ENCODE measurements around the gene NUDT16. TPM values are rescaled to one million over a fixed set of nuclear protein-coding genes. Genes with fewer than 3 reads are reported as not detected.
"Not testable (repeated sequence)": the region's sequence is repeated elsewhere in the genome, so short reads cannot be mapped to it uniquely, and the experiment has no call there.

Gene NUDT16
- total RNA-seq = 1 to 10 TPM; 7.6 to 8.4 TPM

DNA sequence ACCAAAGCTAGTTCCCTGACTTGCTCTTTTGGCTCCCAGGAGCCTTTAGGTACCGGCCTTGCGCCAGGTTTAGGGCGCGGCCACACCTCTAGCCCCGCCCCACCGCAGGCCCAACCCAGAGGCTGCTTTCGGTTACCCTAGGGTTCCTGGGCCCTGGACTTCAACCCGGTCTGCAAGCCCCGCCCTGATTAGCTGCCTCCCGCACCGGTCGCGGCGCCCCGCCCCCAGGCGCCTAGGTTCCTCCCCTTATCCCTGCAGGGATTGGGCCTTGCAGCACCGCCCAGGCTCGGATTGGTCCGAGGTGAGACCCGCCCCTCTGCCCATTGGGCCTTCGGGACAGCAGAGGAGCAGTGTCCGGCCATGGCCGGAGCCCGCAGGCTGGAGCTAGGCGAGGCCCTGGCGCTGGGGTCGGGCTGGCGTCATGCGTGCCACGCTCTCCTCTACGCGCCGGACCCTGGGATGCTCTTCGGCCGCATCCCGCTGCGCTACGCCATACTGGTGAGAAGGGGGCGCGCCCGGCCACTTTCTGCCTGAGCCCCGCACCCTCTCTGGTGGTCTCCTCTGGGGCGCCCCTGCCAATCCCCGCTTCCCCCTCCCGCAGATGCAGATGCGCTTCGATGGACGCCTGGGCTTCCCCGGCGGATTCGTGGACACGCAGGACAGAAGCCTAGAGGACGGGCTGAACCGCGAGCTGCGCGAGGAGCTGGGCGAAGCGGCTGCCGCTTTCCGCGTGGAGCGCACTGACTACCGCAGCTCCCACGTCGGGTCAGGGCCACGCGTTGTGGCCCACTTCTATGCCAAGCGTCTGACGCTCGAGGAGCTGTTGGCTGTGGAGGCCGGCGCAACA lies at the start of gene NUDT16:
NUDT16 (plus strand) TSS at position 330 of the 847 bp plus-strand sequence; CDS start at position 361, 31 bp downstream.
- ChIA-PET POLR2A (no interaction called here), CTCF (interaction anchor here (0.5 to 1.4 kb wide), 3 partner anchors 62 to 349 kb away, joined by 3 to 4 read pairs (median 3); no protein-coding TSS in a partner anchor)

- POLR2A ChIA-PET = no interaction called here
- CTCF ChIA-PET = no interaction called here
Measured at GRCh38 chr3:131338948-131339640, 42.5 kb upstream of the NUDT16 start.

DNA sequence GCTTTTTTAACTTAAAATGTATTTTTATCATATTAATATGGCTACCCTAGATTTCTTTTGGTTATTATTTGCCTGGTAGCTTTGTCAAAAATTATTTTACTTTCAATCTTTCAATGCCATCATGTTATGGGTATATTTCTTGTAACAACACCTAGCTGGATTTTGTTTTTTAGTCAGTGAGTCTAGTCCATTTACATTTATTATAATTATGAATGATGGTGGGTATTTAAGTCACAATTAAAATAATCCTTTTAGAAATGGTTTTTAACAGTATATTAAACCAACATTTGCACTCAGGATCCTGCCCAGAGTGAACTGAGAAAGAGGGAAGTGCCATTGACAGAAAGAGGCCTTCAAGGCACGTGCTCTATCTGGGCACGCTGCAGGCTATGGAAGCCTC lies 39.8 kb upstream of the NUDT16 start:
- ChIA-PET CTCF (no interaction called here), POLR2A (no interaction called here)

- ChIA-PET CTCF (no interaction called here), POLR2A (no interaction called here)
Measured at GRCh38 chr3:131348911-131349310, 32.7 kb upstream of the NUDT16 start.

GRCh38 chr3:131349454-131349853 lies 32.1 kb upstream of the NUDT16 start:
- ChIA-PET CTCF (no interaction called here), POLR2A (no interaction called here)

DNA sequence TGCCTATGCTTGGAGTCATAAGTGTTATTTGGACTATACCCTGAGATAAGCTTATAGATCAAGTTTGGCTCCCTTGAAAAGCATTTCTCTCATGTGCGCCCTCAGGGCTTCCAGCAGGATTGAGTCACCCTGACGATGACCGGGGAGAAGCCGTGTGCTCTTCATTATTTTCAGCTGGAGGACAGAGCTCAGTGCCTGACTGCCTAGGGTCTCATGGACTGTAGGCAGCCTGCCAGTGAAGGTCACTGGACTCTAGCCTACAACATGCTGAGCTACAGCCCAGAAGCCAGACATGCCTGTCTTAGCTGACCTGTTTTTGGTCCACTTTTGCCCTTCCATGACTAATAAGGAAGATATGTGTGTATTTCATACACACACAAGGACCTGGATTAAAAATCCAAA lies 31.6 kb upstream of the NUDT16 start:
- CTCF ChIA-PET = no interaction called here

DNA sequence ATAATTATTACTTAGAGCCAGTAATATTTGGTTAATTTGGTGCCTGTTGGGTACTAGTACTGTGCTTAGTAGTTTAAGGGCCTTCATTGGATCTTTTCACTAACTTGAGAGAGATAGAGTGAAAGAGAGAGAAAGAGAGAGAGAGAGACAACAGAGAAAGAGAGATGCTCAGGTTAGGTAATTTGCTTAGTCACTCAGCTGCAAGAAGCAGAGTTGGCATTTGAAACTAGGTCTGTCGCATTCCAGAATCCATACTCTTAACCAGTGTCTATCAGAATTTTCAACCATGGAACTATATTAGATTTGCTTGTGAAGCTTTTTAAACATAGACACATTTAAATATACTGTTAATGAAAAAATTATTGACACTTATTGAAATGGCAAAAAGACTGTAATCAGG lies 31.1 kb upstream of the NUDT16 start:
- ChIA-PET POLR2A (no interaction called here), CTCF (no interaction called here)

More for the DNA sequence above, 31.6 kb upstream of the NUDT16 start:
- POLR2A ChIA-PET = no interaction called here

GRCh38 chr3:131353016-131353877 lies 28.3 kb upstream of the NUDT16 start:
- ChIA-PET CTCF (no interaction called here), POLR2A (interaction anchor here (0.6 kb wide), 1 partner anchor 141 kb away, joined by 3 read pairs; no protein-coding TSS in a partner anchor)

DNA sequence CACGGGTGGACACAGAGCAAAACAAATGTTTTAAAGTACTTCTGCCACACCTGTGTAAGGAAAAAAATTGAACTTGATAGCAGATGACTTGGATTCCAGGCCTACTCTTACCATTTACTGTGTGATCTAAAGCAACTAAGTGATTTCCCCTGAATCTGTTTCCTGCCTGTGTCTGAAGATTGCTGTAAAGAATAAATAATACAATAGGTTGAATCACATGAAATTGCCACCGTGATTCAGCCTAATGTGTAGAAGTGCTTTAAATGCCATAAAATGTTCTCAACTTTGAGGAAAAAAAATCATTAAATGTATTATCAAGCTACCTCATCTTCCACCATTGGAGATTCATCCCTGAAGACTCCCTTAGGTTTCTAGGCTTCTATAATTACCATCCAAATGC lies 27.6 kb upstream of the NUDT16 start:
- ChIA-PET CTCF (no interaction called here), POLR2A (no interaction called here)

- ChIA-PET POLR2A (no interaction called here), CTCF (no interaction called here)
Measured at GRCh38 chr3:131356006-131356595, 25.5 kb upstream of the NUDT16 start.

DNA sequence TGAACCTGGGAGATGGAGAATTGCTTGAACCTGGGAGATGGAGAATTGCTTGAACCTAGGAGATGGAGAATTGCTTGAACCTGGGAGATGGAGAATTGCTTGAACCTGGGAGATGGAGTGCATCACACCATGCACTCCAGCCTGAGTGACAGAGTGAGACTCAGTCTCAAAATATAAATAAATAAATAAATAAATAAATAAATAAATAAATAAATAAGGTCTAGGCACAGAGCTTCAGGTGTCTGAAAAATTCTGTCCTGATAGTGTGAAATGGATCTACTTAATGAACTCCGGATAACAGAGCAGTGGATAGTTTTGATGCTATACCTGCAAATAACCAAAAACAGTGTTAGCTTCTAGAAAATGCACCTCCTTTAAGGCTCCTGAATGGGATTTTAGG lies 24.3 kb upstream of the NUDT16 start:
- ChIA-PET CTCF (no interaction called here), POLR2A (no interaction called here)

- ChIA-PET CTCF (no interaction called here), POLR2A (no interaction called here)
Measured at GRCh38 chr3:131360191-131360755, 21.3 kb upstream of the NUDT16 start.

GRCh38 chr3:131361066-131361463 lies 20.5 kb upstream of the NUDT16 start:
- POLR2A ChIA-PET, CTCF ChIA-PET: not testable (repeated sequence)

DNA sequence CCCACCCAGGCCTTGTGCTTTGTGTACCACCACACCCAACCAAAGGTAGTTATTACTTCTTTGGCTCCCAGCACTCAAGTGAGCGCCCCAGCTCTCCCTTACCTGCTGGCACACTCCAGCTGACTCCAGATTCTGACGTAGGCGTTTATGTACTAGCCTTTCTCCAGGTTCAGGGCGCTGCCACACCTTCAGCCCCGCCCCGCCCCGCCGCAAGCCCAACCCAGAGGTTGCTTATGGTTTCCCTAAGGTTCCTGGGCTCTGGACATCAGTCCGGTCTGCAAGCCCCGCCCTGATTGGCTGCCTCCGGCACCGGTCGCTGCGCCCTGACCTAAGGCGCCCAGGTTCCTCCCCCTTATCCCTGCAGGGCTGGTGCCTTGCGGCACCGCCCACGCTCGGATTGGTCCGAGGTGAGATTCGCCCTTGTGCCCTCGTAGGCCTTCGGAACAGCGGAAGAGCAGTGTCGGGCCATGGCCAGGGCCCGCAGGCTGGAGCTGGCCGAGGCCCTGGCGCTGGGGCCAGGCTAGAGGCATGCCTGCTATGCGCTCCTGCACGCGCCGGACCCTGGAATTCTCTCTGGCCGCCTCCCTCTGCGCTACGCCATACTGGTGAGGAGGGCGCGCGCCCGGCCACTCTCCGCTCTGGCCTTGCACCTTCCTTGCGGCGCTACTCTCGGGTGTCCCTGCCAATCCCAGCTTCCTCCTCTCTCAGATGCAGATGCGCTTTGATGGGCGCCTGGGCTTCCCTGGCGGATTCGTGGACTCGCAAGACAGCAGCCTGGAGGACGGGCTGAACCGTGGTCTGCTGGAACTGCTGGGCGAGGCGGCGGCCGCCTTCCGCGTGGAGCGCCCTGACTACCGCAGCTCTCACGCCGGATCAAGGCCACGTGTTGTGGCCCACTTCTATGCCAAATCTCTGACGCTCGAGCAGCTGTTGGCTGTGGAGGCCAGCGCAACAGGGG lies 19.8 kb upstream of the NUDT16 start:
- POLR2A ChIA-PET = no interaction called here

GRCh38 chr3:131363275-131363674 lies 18.3 kb upstream of the NUDT16 start:
- CTCF ChIA-PET = interaction anchor here (0.8 kb wide), 1 partner anchor 17 kb away, joined by 3 read pairs; no protein-coding TSS in a partner anchor
- POLR2A ChIA-PET = no interaction called here

More for the DNA sequence above, 19.8 kb upstream of the NUDT16 start:
- CTCF ChIA-PET = no interaction called here

DNA sequence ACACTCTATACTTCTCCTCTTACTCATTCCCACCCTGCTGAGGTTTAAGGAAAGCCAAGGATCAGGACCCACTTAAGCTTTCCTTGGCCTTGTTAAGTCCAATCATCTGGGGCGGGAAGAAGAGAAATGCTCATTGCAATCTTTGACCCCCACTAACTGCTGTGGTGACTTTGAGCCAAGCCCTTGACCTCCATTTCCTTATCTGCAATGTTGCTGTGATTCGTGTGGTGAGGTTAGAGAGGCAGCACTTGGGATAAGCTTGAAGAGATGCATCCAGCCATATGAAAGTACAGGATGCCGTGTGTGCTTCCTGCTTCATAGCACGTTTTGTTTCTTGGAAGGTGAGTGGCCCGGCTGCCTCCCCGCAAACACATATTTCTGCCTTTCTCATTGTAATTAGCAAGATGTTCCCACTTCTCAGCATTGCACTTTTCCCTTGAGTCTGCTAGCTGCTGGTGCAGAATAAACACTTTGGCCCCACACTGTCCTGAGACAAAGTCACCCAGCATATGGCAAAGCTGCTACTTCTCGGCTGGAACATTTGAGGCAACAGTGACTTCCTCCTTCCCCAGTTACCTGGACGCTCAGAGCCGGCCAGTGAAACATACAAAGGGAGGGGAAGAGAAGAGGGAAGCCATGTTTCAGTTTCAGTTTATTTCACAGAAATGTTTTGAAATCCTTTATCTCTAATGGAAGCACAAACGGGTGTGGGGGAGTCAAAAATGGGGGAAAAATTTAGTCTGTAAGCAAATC lies 10.5 kb upstream of the NUDT16 start:
- ChIA-PET POLR2A (no interaction called here), CTCF (no interaction called here)

DNA sequence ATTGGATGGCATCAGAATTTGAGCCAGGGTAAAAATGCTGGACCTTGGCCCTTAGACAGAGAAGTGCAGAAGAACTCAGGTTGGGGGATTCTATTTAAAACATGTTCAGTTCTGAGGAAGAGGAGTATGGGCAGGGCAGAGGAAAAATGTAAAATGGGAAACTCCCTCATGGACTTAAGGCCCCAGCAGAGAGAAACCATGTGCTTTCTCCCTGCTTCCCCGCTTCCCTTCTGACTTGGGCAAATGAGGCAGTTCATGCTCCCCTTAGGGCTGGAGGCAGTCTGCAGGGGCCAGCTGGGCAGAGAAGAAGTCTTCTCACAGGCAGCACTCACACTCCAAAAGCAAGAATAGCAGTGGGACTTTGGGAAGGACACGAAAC lies 9.9 kb upstream of the NUDT16 start:
- ChIA-PET CTCF (no interaction called here), POLR2A (no interaction called here)

DNA sequence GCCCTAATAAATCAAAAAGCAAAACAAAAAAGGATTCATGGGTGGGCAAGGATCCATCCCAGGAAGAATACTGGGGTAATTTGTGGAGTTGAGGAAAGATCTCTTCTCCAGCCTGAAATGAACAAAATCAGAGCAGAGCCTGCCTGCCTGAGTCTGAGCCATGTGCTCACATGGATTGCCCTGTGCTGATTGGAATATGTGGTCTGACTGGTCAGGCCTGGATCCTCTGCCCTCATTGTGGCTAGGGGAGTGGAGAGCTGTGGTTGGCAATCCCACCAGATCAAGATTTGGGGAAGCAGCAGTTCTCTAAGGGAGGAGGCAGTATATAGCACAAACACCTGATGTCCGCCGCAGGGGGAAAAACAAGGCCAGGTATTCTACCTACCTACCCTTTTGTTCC lies 6.8 kb upstream of the NUDT16 start:
- ChIA-PET CTCF (no interaction called here), POLR2A (no interaction called here)

Data from activated CD8-positive, alpha-beta memory T cell treated with anti-CD3 and anti-CD28 coated beads for 36 hours (primary cell).